HepG2 (cell line): ENCODE results near the gene B4GALT7. TPM values are rescaled to one million over a fixed set of nuclear protein-coding genes. Genes with fewer than 3 reads are reported as not detected.

Experiments used
- CBX2 ChIP-seq, 2 experiments: fragments of 200-600 bp in 1 of 2; sonication (generic); formaldehyde crosslinking in 1 of 2; IDR thresholded peaks; 2 replicates each; pipeline versions ENCODE4 v1.7.0 to v1.8.1; 2018 to 2022; ENCODE audit warnings: low read depth in 2 of 2, low read length in 1 of 2, mild to moderate bottlenecking in 1 of 2, missing genetic modification reagents in 1 of 2
- CREM ChIP-seq, 2 experiments: sonication (generic) in 1 of 2; formaldehyde crosslinking in 1 of 2; IDR thresholded peaks; 2 replicates each; pipeline versions ENCODE4 v1.4.0 to v1.6.1; 2016 to 2020; ENCODE audit warnings: antibody characterized with exemption in 1 of 2, mild to moderate bottlenecking in 1 of 2, missing genetic modification reagents in 1 of 2
- FOXK1 ChIP-seq: sonication (generic); formaldehyde crosslinking; IDR thresholded peaks from 2 replicates; pipeline ENCODE4 v1.4.0; 2020; ENCODE audit warnings: low read depth, missing genetic modification reagents, borderline replicate concordance
- GMEB1 ChIP-seq: sonication (generic); formaldehyde crosslinking; IDR thresholded peaks from 2 replicates; pipeline ENCODE4 v1.5.1; 2020; ENCODE audit warnings: missing genetic modification reagents, mild to moderate bottlenecking, borderline replicate concordance
- HMGXB3 ChIP-seq: sonication (generic); formaldehyde crosslinking; IDR thresholded peaks from 2 replicates; pipeline ENCODE4 v1.4.0; 2020; ENCODE audit warnings: missing genetic modification reagents, borderline replicate concordance
- MED13 ChIP-seq: sonication (generic); formaldehyde crosslinking; IDR thresholded peaks from 2 replicates; pipeline ENCODE4 v1.5.0; 2020; ENCODE audit warnings: missing genetic modification reagents
- MXD1 ChIP-seq: sonication (generic); formaldehyde crosslinking; IDR thresholded peaks from 2 replicates; pipeline ENCODE4 v1.4.0; 2020; ENCODE audit warnings: mild to moderate bottlenecking, missing genetic modification reagents
- NFE2L1 ChIP-seq: sonication (generic); formaldehyde crosslinking; IDR thresholded peaks from 2 replicates; pipeline ENCODE4 v1.4.0; 2020; ENCODE audit warnings: missing genetic modification reagents, mild to moderate bottlenecking, borderline replicate concordance
- NFE2L2 ChIP-seq: fragments of 150-350 bp; IDR thresholded peaks from 2 replicates; pipeline ENCODE4 v1.6.1; 2014; ENCODE audit warnings: low read length
- SNAPC5 ChIP-seq: sonication (generic); formaldehyde crosslinking; IDR thresholded peaks from 2 replicates; pipeline ENCODE4 v1.8.1; 2023; ENCODE audit warnings: mild to moderate bottlenecking, missing genetic modification reagents, borderline replicate concordance
- SRSF4 ChIP-seq: fragments of 200-400 bp; formaldehyde crosslinking; IDR thresholded peaks from one replicate; pipeline ENCODE4 v1.6.1; 2018; ENCODE audit warnings: mild to moderate bottlenecking, low read depth, low read length, moderate library complexity; ENCODE audit not compliant: poor library complexity, severe bottlenecking
- TEAD2 ChIP-seq: sonication (generic); formaldehyde crosslinking; IDR thresholded peaks from 2 replicates; pipeline ENCODE4 v1.9.0; 2021; ENCODE audit warnings: missing genetic modification reagents
- TRAFD1 ChIP-seq: sonication (generic); formaldehyde crosslinking; IDR thresholded peaks from 2 replicates; pipeline ENCODE4 v1.5.1; 2020; ENCODE audit warnings: missing genetic modification reagents, mild to moderate bottlenecking, borderline replicate concordance
- ZBTB44 ChIP-seq: sonication (generic); formaldehyde crosslinking; IDR thresholded peaks from 2 replicates; pipeline ENCODE4 v1.4.0; 2020; ENCODE audit warnings: missing genetic modification reagents
- ZMAT5 ChIP-seq: sonication (generic); formaldehyde crosslinking; IDR thresholded peaks from 2 replicates; pipeline ENCODE4 v1.5.0; 2020; ENCODE audit warnings: mild to moderate bottlenecking, low read depth, missing genetic modification reagents, borderline replicate concordance
- ZNF607 ChIP-seq: sonication (generic); formaldehyde crosslinking; IDR thresholded peaks from 2 replicates; pipeline ENCODE4 v1.5.1; 2020; ENCODE audit warnings: missing genetic modification reagents, mild to moderate bottlenecking, borderline replicate concordance
- ZNF660 ChIP-seq: sonication (generic); formaldehyde crosslinking; IDR thresholded peaks from 2 replicates; pipeline ENCODE4 v1.5.1; 2020; ENCODE audit warnings: mild to moderate bottlenecking, low read depth, missing genetic modification reagents, borderline replicate concordance
- polyA plus RNA-seq, 8 experiments: library from polyadenylated mRNA; depleted of rRNA in 3 of 8; stranded (reverse) in 7 of 8; unstranded in 1 of 8; fragments of >200 nt; fragmentation: Illumina TruSeq in 4 of 8; extraction: Trizol in 4 of 8; gene quantifications; 2 replicates each; pipeline versions ENCODE4 v1.2.1 to v1.2.3, GENCODE V29; 2011 to 2016; ENCODE audit warnings: low read depth in 4 of 8, missing spikeins in 1 of 8, mixed read lengths in 1 of 8; ENCODE audit not compliant: insufficient read depth in 1 of 8
- total RNA-seq, 5 experiments: library from RNA; depleted of rRNA; stranded (reverse); fragments of >200 nt; fragmentation: Illumina TruSeq; extraction: Trizol; gene quantifications; 2 replicates each; pipeline ENCODE4 v1.2.3, GENCODE V29; 2016; ENCODE audit warnings: low read depth in 1 of 5

Gene B4GALT7
- total and polyA plus RNA-seq, 2 of the 13 experiments (the other 11 are each of a cell fraction or from before 2014, with no cell fraction given), result 16.4 to 20.5 TPM

GRCh38 chr5:177554474-177555111 is 45.3 kb upstream of the B4GALT7 start, which contains the start of gene FAM193B (continued):
- no peak for TF ChIP-seq HMGXB3 (CRISPR knock-in tag)
- TF ChIP-seq SNAPC5 (CRISPR knock-in tag), result no peak
- peak; percentile 81; the same call in 1 of the 2 replicates for TF ChIP-seq FOXK1 (CRISPR knock-in tag)
- TF ChIP-seq ZBTB44, result no peak
- no peak for TF ChIP-seq ZNF660 (CRISPR knock-in tag)
- TF ChIP-seq CREM (IDR thresholded peaks at IDR 0.05), result peak; percentile 40; the same call in 1 of the 2 replicates
- no peak for TF ChIP-seq CREM (CRISPR knock-in tag; IDR thresholded peaks at IDR 0.05)
- TF ChIP-seq TRAFD1, result no peak
- TF ChIP-seq CBX2 (IDR thresholded peaks at IDR 0.05; ENCODE audit: low read depth, low read length), result no peak
- TF ChIP-seq CBX2 (CRISPR knock-in tag; IDR thresholded peaks at IDR 0.05; ENCODE audit: low read depth), result no peak
- no peak for TF ChIP-seq SRSF4
- peak; percentile 67; the same call in 1 of the 2 replicates for TF ChIP-seq GMEB1
- TF ChIP-seq NFE2L1 (CRISPR knock-in tag), result no peak
- TF ChIP-seq ZMAT5, result no peak
- TF ChIP-seq NFE2L2, result no peak
- no peak for TF ChIP-seq MXD1
- TF ChIP-seq ZNF607 (CRISPR knock-in tag), result no peak
- TF ChIP-seq TEAD2 (CRISPR knock-in tag), result no peak
- no peak for TF ChIP-seq MED13 (CRISPR knock-in tag)
